ENCODE data around the gene ATXN7. TPM values are rescaled to one million over a fixed set of nuclear protein-coding genes. Genes with fewer than 3 reads are reported as not detected.

Gene ATXN7
- total RNA-seq, 1 experiment from 2014 or later, result 27.5 TPM

- no peaks in the 10 kb centered on the region for H3K27me3 ChIP-seq (ENCODE audit: insufficient read depth, low read length)
- peaks cover 66% of the 10 kb centered on the region for H3K79me2 ChIP-seq (ENCODE audit: insufficient read depth, low read length)
- H3K36me3 ChIP-seq (ENCODE audit: control insufficient read depth in 1 of 2, insufficient read depth in 2 of 2, low read length in 2 of 2), result no peaks in the 10 kb centered on the region
- DNase-seq (ENCODE audit: low read depth, low spot score) (peak; percentile 54), ATAC-seq (peak; percentile 92)
- ChIA-PET RAD21 (ENCODE audit: low non-redundant PET in 1 of 2, low total read pairs in 2 of 2, uncharacterized antibody in 2 of 2, unreplicated experiment in 2 of 2) (no interaction called here), CTCF (no interaction called here), POLR2A (no interaction called here)
- H3K4me1 ChIP-seq (ENCODE audit: control insufficient read depth in 1 of 2, insufficient read depth in 2 of 2, low read length in 2 of 2), result peaks cover 13 to 15% of the 10 kb centered on the region in 2 experiments
- no peak overlapping the region for H2AFZ ChIP-seq (ENCODE audit: low read depth, low read length, poor library complexity, severe bottlenecking)
- no peaks in the 10 kb centered on the region for H3K9me3 ChIP-seq (ENCODE audit: control insufficient read depth in 1 of 2, insufficient read depth in 1 of 2, low read depth in 1 of 2, low read length in 2 of 2)
- no peaks in the 10 kb centered on the region for H3K9me2 ChIP-seq (ENCODE audit: insufficient read depth)
- no peak overlapping the region for H3K27ac ChIP-seq (ENCODE audit: low read depth, low read length)
- H3K4me2 ChIP-seq (ENCODE audit: low read length), result peak overlapping the region; percentile 53
- H3K4me3 ChIP-seq (replicated peaks in 1 of 2; ENCODE audit: low read depth in 1 of 2, low read length in 2 of 2), result no peak overlapping the region
- intact Hi-C loops (cut with micrococcal nuclease), result loop anchor here (5.0 kb wide), 1 partner anchor 35 kb away; no protein-coding TSS in a partner anchor
- TF ChIP-seq CBX3 (IDR thresholded peaks at IDR 0.05; ENCODE audit: low read depth) (0 out of 2 replicates have a peak, but pooled peaks have one; percentile 38), JUND (IDR thresholded peaks at IDR 0.05) (0 out of 2 replicates have a peak, but pooled peaks have one; percentile 49), SP1 (IDR thresholded peaks at IDR 0.05; ENCODE audit: low read depth) (peak; percentile 38; the same call in 1 of the 2 replicates), FOSL1 (IDR thresholded peaks at IDR 0.05; ENCODE audit: low read depth) (peak; percentile 56), SRF (IDR thresholded peaks at IDR 0.05; ENCODE audit: low read depth) (no peak)
- TF ChIP-seq, protein P1, sequence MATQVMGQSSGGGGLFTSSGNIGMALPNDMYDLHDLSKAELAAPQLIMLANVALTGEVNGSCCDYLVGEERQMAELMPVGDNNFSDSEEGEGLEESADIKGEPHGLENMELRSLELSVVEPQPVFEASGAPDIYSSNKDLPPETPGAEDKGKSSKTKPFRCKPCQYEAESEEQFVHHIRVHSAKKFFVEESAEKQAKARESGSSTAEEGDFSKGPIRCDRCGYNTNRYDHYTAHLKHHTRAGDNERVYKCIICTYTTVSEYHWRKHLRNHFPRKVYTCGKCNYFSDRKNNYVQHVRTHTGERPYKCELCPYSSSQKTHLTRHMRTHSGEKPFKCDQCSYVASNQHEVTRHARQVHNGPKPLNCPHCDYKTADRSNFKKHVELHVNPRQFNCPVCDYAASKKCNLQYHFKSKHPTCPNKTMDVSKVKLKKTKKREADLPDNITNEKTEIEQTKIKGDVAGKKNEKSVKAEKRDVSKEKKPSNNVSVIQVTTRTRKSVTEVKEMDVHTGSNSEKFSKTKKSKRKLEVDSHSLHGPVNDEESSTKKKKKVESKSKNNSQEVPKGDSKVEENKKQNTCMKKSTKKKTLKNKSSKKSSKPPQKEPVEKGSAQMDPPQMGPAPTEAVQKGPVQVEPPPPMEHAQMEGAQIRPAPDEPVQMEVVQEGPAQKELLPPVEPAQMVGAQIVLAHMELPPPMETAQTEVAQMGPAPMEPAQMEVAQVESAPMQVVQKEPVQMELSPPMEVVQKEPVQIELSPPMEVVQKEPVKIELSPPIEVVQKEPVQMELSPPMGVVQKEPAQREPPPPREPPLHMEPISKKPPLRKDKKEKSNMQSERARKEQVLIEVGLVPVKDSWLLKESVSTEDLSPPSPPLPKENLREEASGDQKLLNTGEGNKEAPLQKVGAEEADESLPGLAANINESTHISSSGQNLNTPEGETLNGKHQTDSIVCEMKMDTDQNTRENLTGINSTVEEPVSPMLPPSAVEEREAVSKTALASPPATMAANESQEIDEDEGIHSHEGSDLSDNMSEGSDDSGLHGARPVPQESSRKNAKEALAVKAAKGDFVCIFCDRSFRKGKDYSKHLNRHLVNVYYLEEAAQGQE (IDR thresholded peaks at IDR 0.05; ENCODE audit: low read depth), result no peak
- no peak overlapping the region for H3K9ac ChIP-seq (ENCODE audit: low read length)
- no TSS peak for BruUV-seq (replicated peaks)
- peaks cover 5% of the 10 kb centered on the region; the same call in 1 of the 2 replicates for H4K20me1 ChIP-seq (ENCODE audit: insufficient read depth)
Measured at GRCh38 chr3:63872135-63872924, 8.7 kb downstream of the ATXN7 start.

All from HCT116 (cell line).